Measurements from ENCODE around the gene TRPM6.

- no peak for TF ChIP-seq EZH2phosphoT487 (IDR thresholded peaks at IDR 0.05; ENCODE audit: insufficient read depth, low read depth)
- no peak for TF ChIP-seq EZH2 (IDR thresholded peaks at IDR 0.05; ENCODE audit: insufficient read depth, poor library complexity, severe bottlenecking)
These were observed 32.6 kb downstream of the TRPM6 start for GRCh38 chr9:74855072-74855471.
